Activated T-cell treated with anti-CD3 and anti-CD28 coated beads, Interleukin-2, amount 50 U/mL, for 4 hours (primary cell): ENCODE data around the gene FCRL1. TPM values are rescaled to one million over a fixed set of nuclear protein-coding genes. Genes with fewer than 3 reads are reported as not detected.

Experiments
- ATAC-seq, 2 donors: fragments of 200-7000 bp; cut with Tn5 transposase; one replicate each; pipeline ENCODE4 v1.10.0; 2021
- DNase-seq: peaks from one replicate; pipeline ENCODE4 v3.0.0-alpha.2; 2020
- H3K27me3 Mint-ChIP-seq: one replicate; pipeline ENCODE4 v1.8.0; 2021; ENCODE audit warnings: low read depth, mixed read lengths
- H3K36me3 Mint-ChIP-seq: one replicate; pipeline ENCODE4 v1.8.0; 2022; ENCODE audit warnings: mixed read lengths; ENCODE audit not compliant: insufficient read depth
- H3K4me1 Mint-ChIP-seq: one replicate; pipeline ENCODE4 v1.8.0; 2021; ENCODE audit warnings: low read depth, mixed read lengths
- H3K4me3 Mint-ChIP-seq: one replicate; pipeline ENCODE4 v1.8.0; 2021; ENCODE audit warnings: mild to moderate bottlenecking, moderate library complexity, mixed read lengths
- H3K9me3 Mint-ChIP-seq: one replicate; pipeline ENCODE4 v1.8.0; 2021; ENCODE audit warnings: mixed read lengths
- total RNA-seq, 3 donors: library from RNA; stranded (reverse); gene quantifications; one replicate each; pipeline ENCODE4 v1.2.1, GENCODE V29; 2021

The FCRL1 gene
- total RNA-seq, 3 donors from 2014 or later = 0.11 TPM; not detected in 2

GRCh38 chr1:157775101-157775870 is 44.6 kb downstream of the FCRL1 start:
- no peak for DNase-seq
- peaks cover 2% of the 10 kb centered on the region for H3K27me3 Mint-ChIP-seq

GRCh38 chr1:157774412-157774811 is 45.5 kb downstream of the FCRL1 start:
- peaks cover 2% of the 10 kb centered on the region for H3K27me3 Mint-ChIP-seq
- ATAC-seq (no peak), DNase-seq (no peak)
- H3K4me3 Mint-ChIP-seq = no peak overlapping the region
- no peaks in the 10 kb centered on the region for H3K36me3 Mint-ChIP-seq
- no peaks in the 10 kb centered on the region for H3K9me3 Mint-ChIP-seq
- peaks cover 3% of the 10 kb centered on the region for H3K4me1 Mint-ChIP-seq

More at GRCh38 chr1:157775101-157775870, 44.6 kb downstream of the FCRL1 start:
- H3K4me1 Mint-ChIP-seq = peaks cover 3% of the 10 kb centered on the region
- H3K4me3 Mint-ChIP-seq = no peak overlapping the region
- H3K9me3 Mint-ChIP-seq = no peaks in the 10 kb centered on the region
- no peaks in the 10 kb centered on the region for H3K36me3 Mint-ChIP-seq
- ATAC-seq = no peak

GRCh38 chr1:157773493-157774350 is 46.2 kb downstream of the FCRL1 start:
- no peak for ATAC-seq
- H3K4me3 Mint-ChIP-seq = no peak overlapping the region
- H3K36me3 Mint-ChIP-seq = no peaks in the 10 kb centered on the region
- no peak for DNase-seq
- H3K4me1 Mint-ChIP-seq = peaks cover 3% of the 10 kb centered on the region
- no peaks in the 10 kb centered on the region for H3K9me3 Mint-ChIP-seq
- H3K27me3 Mint-ChIP-seq = peaks cover 2% of the 10 kb centered on the region

- DNase-seq (no peak), ATAC-seq (no peak)
- Mint-ChIP-seq H3K27me3 (peaks cover 2% of the 10 kb centered on the region), H3K9me3 (no peaks in the 10 kb centered on the region), H3K36me3 (no peaks in the 10 kb centered on the region), H3K4me3 (no peak overlapping the region), H3K4me1 (peaks cover 3% of the 10 kb centered on the region)
Measured at GRCh38 chr1:157771661-157772425, 48.1 kb downstream of the FCRL1 start.

- no peak for ATAC-seq
- no peak for DNase-seq
- H3K4me3 Mint-ChIP-seq = no peak overlapping the region
- no peaks in the 10 kb centered on the region for H3K9me3 Mint-ChIP-seq
- no peaks in the 10 kb centered on the region for H3K36me3 Mint-ChIP-seq
- peaks cover 3% of the 10 kb centered on the region for H3K4me1 Mint-ChIP-seq
- peaks cover 2% of the 10 kb centered on the region for H3K27me3 Mint-ChIP-seq
Measured at GRCh38 chr1:157770442-157771043, 49.4 kb downstream of the FCRL1 start.

- no peak for ATAC-seq
Measured at GRCh38 chr1:157766792-157767191, 53.1 kb downstream of the FCRL1 start.

GRCh38 chr1:157758018-157758417 is 61.9 kb downstream of the FCRL1 start:
- Mint-ChIP-seq H3K9me3 (peaks cover 6% of the 10 kb centered on the region), H3K4me3 (no peak overlapping the region), H3K4me1 (no peaks in the 10 kb centered on the region), H3K36me3 (no peaks in the 10 kb centered on the region), H3K27me3 (peaks cover 6% of the 10 kb centered on the region)
- ATAC-seq (no peak), DNase-seq (no peak)

More at GRCh38 chr1:157766792-157767191, 53.1 kb downstream of the FCRL1 start:
- Mint-ChIP-seq H3K4me1 (peaks cover 3% of the 10 kb centered on the region), H3K9me3 (no peaks in the 10 kb centered on the region), H3K27me3 (no peaks in the 10 kb centered on the region), H3K4me3 (no peak overlapping the region), H3K36me3 (no peaks in the 10 kb centered on the region)
- DNase-seq = no peak

- Mint-ChIP-seq H3K4me3 (no peak overlapping the region), H3K9me3 (no peaks in the 10 kb centered on the region), H3K27me3 (peaks cover 9% of the 10 kb centered on the region), H3K4me1 (no peaks in the 10 kb centered on the region), H3K36me3 (no peaks in the 10 kb centered on the region)
- DNase-seq (no peak), ATAC-seq (no peak)
Measured at GRCh38 chr1:157753611-157754010, 66.3 kb downstream of the FCRL1 start.

GRCh38 chr1:157751283-157751682 is 68.6 kb downstream of the FCRL1 start:
- Mint-ChIP-seq H3K4me1 (no peaks in the 10 kb centered on the region), H3K9me3 (no peaks in the 10 kb centered on the region), H3K36me3 (no peaks in the 10 kb centered on the region), H3K4me3 (no peak overlapping the region), H3K27me3 (peaks cover 5% of the 10 kb centered on the region)
- no peak for ATAC-seq
- DNase-seq = no peak

- H3K36me3 Mint-ChIP-seq = no peaks in the 10 kb centered on the region
- DNase-seq (no peak), ATAC-seq (no peak)
- H3K4me1 Mint-ChIP-seq = no peaks in the 10 kb centered on the region
- no peak overlapping the region for H3K4me3 Mint-ChIP-seq
- no peaks in the 10 kb centered on the region for H3K9me3 Mint-ChIP-seq
- peaks cover 7% of the 10 kb centered on the region for H3K27me3 Mint-ChIP-seq
Measured at GRCh38 chr1:157748262-157748817, 71.6 kb downstream of the FCRL1 start.

Other genes with a start within 250 kb of the FCRL1 start
- gene FCRL4, start 222.0 kb downstream of the FCRL1 start, total RNA-seq = not detected
- 1 to 10 TPM in 1 of 3 donors, under 1 TPM in 2; 0.81 to 4.9 (median 0.90) TPM for gene FCRL3, start 119.4 kb downstream of the FCRL1 start, total RNA-seq
- under 1 TPM in 1 of 3 donors, not detected in 2; 0.05 TPM for gene FCRL2, start 43.0 kb downstream of the FCRL1 start, total RNA-seq
- gene CD5L, start 21.7 kb upstream of the FCRL1 start, total RNA-seq = not detected
- under 1 TPM; 0.15 to 0.29 (median 0.16) TPM for gene KIRREL1, start 173.5 kb upstream of the FCRL1 start, total RNA-seq